Tibial nerve (tissue), 3 donors: ENCODE results near the gene DTNBP1.

ENCODE experiments used
- POLR2A ChIP-seq, 2 donors: fragments of 450-650 bp; IDR thresholded peaks; one replicate each; pipeline ENCODE4 v1.6.1; 2017; ENCODE audit warnings: antibody characterized with exemption in 2 of 2, mild to moderate bottlenecking in 2 of 2, moderate library complexity in 2 of 2
- TF ChIP-seq, protein P1 (sequence below), 5 experiments: fragments of 200-600 bp in 3 of 5; fragments of 450-650 bp in 2 of 5; sonication (generic) in 3 of 5; IDR thresholded peaks; one replicate each; pipeline ENCODE4 v1.5.1; 2016 to 2019; ENCODE audit warnings: antibody characterized with exemption in 5 of 5, mild to moderate bottlenecking in 3 of 5, moderate library complexity in 2 of 5

DNA sequence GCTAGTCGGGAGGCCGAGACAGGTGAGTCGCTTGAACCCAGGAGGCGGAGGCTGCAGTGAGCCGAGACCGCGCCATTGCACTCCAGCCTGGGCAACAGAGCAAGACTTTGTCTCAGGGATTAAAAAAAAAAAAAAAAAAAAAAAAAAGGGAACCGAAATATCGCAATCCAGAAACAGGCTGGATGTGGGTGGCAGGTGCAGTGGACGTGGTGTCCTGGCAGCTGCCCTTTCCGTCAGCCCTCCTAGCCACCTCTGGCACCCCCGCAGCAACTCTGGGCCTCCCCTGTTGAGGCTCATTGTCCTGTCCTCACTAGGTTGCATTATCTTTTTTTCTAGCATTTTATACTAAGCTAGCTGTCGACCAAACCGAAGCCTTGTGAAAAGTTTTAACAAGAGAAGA lies 113.5 kb downstream of the DTNBP1 start:
- TF ChIP-seq, protein P1, sequence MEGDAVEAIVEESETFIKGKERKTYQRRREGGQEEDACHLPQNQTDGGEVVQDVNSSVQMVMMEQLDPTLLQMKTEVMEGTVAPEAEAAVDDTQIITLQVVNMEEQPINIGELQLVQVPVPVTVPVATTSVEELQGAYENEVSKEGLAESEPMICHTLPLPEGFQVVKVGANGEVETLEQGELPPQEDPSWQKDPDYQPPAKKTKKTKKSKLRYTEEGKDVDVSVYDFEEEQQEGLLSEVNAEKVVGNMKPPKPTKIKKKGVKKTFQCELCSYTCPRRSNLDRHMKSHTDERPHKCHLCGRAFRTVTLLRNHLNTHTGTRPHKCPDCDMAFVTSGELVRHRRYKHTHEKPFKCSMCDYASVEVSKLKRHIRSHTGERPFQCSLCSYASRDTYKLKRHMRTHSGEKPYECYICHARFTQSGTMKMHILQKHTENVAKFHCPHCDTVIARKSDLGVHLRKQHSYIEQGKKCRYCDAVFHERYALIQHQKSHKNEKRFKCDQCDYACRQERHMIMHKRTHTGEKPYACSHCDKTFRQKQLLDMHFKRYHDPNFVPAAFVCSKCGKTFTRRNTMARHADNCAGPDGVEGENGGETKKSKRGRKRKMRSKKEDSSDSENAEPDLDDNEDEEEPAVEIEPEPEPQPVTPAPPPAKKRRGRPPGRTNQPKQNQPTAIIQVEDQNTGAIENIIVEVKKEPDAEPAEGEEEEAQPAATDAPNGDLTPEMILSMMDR (IDR thresholded peaks at IDR 0.05): no peak
- TF ChIP-seq POLR2A (IDR thresholded peaks at IDR 0.05): no peak
